Measurements from ENCODE around the gene SPANXC. TPM values are rescaled to one million over a fixed set of nuclear protein-coding genes. Genes with fewer than 3 reads are reported as not detected.

The SPANXC gene
- total RNA-seq, 4 donors from 2014 or later, result not detected

DNA sequence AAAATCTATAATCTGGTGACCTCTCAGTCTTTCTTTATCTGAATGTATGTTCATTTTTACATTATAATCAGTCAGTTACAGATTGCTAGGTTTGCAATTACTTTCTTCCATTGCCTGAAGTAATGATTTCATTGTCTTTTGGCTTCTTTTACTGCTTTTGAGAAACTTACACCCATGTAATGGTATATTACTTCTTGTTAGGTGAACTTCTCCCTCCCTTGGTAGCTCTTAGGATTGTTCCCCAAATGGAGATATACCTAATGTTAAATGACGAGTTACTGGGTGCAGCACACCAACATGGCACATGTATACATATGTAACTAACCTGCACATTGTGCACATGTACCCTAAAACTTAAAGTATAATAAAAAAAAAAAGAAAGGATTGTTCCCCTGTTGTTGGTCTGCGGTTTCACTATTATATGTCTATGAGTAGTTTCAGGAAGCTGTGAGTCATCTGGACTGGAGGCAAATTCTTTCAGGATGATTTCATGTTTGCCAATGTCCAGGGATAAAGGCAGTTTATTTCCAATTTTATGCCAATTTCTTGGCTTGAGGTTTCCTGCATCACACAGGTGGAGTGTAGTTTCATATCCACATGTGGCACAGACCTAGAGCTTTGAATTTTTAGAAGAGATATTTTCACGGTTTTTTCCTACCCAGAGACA is 21.8 kb downstream of the SPANXC start:
- intact Hi-C loops (cut with DNase I), result no loop called here
- WGBS, 2 donors, result 73 to 76% methylated on average over 3 of the region's 3 CpGs
- Histone ChIP-seq H3K4me1 (no peaks in the 10 kb centered on the region), H3K9me3 (no peaks in the 10 kb centered on the region), H3K4me3 (replicated peaks in 1 of 3) (no peak overlapping the region), H3K27ac (no peak overlapping the region), H3K27me3 (no peaks in the 10 kb centered on the region), H3K36me3 (no peaks in the 10 kb centered on the region)
- no peak for TF ChIP-seq POLR2A (IDR thresholded peaks at IDR 0.05)
- TF ChIP-seq, protein P1, sequence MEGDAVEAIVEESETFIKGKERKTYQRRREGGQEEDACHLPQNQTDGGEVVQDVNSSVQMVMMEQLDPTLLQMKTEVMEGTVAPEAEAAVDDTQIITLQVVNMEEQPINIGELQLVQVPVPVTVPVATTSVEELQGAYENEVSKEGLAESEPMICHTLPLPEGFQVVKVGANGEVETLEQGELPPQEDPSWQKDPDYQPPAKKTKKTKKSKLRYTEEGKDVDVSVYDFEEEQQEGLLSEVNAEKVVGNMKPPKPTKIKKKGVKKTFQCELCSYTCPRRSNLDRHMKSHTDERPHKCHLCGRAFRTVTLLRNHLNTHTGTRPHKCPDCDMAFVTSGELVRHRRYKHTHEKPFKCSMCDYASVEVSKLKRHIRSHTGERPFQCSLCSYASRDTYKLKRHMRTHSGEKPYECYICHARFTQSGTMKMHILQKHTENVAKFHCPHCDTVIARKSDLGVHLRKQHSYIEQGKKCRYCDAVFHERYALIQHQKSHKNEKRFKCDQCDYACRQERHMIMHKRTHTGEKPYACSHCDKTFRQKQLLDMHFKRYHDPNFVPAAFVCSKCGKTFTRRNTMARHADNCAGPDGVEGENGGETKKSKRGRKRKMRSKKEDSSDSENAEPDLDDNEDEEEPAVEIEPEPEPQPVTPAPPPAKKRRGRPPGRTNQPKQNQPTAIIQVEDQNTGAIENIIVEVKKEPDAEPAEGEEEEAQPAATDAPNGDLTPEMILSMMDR (IDR thresholded peaks at IDR 0.05), result no peak
- DNase-seq, result no peak

DNA sequence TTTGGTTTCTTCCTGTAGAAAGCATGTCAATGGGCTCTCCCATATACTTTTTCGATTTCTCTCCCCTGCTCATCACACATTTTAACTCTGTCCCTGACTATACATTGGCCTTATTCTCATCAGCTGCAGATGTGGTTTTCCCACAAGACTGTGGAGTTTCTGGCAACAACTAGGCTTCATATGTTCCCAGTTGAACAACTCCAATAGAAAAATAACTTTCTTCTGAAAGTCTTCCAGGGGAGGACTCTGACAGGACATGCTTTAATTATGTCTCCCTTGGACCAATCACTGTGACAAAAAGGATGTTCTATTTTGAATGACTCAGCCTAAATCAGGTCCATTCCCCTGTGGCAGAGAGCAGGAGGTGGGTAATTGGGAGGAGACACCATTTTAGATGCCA is 28.1 kb downstream of the SPANXC start:
- WGBS, 2 donors, result 85 to 87% methylated on average over 1 of the region's 1 CpG
- Histone ChIP-seq H3K27ac (no peak overlapping the region), H3K27me3 (no peaks in the 10 kb centered on the region), H3K9me3 (no peaks in the 10 kb centered on the region), H3K4me3 (replicated peaks in 1 of 3) (no peak overlapping the region), H3K4me1 (no peaks in the 10 kb centered on the region), H3K36me3 (no peaks in the 10 kb centered on the region)
- DNase-seq, result no peak
- no peak for TF ChIP-seq POLR2A (IDR thresholded peaks at IDR 0.05)
- TF ChIP-seq, protein P1 (IDR thresholded peaks at IDR 0.05), result no peak
- intact Hi-C loops (cut with DNase I), result no loop called here

DNA sequence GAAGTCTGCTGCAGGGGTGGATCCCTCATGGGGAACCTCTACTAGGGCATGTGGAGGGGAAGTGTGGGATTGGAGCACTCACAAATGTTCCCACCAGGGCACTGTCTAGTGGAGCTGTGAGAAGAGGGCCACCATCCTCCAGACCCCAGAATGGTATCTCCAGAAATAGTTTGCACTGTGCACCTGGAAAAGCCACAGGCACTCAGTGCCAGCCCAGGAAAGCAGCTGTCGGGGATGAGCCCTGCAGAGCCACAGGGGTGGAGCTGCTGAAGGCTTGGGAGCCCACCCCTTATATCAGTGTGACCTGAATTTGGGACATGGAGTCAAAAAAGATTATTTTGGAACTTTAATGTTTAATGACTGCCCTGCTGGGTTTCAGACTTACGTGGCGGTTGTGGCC is 40.4 kb downstream of the SPANXC start:
- no peaks in the 10 kb centered on the region for H3K36me3 ChIP-seq
- H3K27me3 ChIP-seq, result no peaks in the 10 kb centered on the region
- no peaks in the 10 kb centered on the region for H3K4me1 ChIP-seq
- no peak for TF ChIP-seq POLR2A (IDR thresholded peaks at IDR 0.05)
- TF ChIP-seq, protein P1 (IDR thresholded peaks at IDR 0.05), result no peak
- WGBS, 2 donors, result 100% methylated on average over 2 of the region's 3 CpGs
- no peak for DNase-seq
- H3K9me3 ChIP-seq, result no peaks in the 10 kb centered on the region
- H3K4me3 ChIP-seq (replicated peaks in 1 of 3), result no peak overlapping the region
- H3K27ac ChIP-seq, result no peak overlapping the region
- intact Hi-C loops (cut with DNase I), result no loop called here

Other genes with a start within 250 kb of the SPANXC start
- gene SPANXB1, start 239.9 kb downstream of the SPANXC start, total RNA-seq, result not detected
- 10 to 100 TPM; 10.2 to 35.7 (median 26.7) TPM for gene LDOC1, start 65.4 kb downstream of the SPANXC start, total RNA-seq